ENCODE data around the gene SERPINI2. TPM values are rescaled to one million over a fixed set of nuclear protein-coding genes. Genes with fewer than 3 reads are reported as not detected.

SERPINI2 gene
- total RNA-seq, 1 donor from 2014 or later: not detected

GRCh38 chr3:167409611-167410010 lies 64.2 kb downstream of the SERPINI2 start:
- Histone ChIP-seq H3K4me3 (ENCODE audit: low read depth, low read length) (no peak overlapping the region), H3K27me3 (ENCODE audit: control insufficient read depth, insufficient read depth, low read length) (no peaks in the 10 kb centered on the region), H3K36me3 (ENCODE audit: control insufficient read depth, insufficient read depth, low read length) (no peaks in the 10 kb centered on the region)
- TF ChIP-seq, protein P1, sequence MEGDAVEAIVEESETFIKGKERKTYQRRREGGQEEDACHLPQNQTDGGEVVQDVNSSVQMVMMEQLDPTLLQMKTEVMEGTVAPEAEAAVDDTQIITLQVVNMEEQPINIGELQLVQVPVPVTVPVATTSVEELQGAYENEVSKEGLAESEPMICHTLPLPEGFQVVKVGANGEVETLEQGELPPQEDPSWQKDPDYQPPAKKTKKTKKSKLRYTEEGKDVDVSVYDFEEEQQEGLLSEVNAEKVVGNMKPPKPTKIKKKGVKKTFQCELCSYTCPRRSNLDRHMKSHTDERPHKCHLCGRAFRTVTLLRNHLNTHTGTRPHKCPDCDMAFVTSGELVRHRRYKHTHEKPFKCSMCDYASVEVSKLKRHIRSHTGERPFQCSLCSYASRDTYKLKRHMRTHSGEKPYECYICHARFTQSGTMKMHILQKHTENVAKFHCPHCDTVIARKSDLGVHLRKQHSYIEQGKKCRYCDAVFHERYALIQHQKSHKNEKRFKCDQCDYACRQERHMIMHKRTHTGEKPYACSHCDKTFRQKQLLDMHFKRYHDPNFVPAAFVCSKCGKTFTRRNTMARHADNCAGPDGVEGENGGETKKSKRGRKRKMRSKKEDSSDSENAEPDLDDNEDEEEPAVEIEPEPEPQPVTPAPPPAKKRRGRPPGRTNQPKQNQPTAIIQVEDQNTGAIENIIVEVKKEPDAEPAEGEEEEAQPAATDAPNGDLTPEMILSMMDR (IDR thresholded peaks at IDR 0.05; ENCODE audit: insufficient read depth, low read length, poor library complexity, severe bottlenecking): no peak
- no peak for DNase-seq (ENCODE audit: low read depth)

GRCh38 chr3:167406876-167407492 lies 66.9 kb downstream of the SERPINI2 start:
- peak; percentile 48 for DNase-seq (ENCODE audit: low read depth)
- Histone ChIP-seq H3K27me3 (ENCODE audit: control insufficient read depth, insufficient read depth, low read length) (no peaks in the 10 kb centered on the region), H3K36me3 (ENCODE audit: control insufficient read depth, insufficient read depth, low read length) (no peaks in the 10 kb centered on the region), H3K4me3 (ENCODE audit: low read depth, low read length) (no peak overlapping the region)
- TF ChIP-seq, protein P1 (IDR thresholded peaks at IDR 0.05; ENCODE audit: insufficient read depth, low read length, poor library complexity, severe bottlenecking): peak; percentile 69

GRCh38 chr3:167397826-167398225 lies 76.0 kb downstream of the SERPINI2 start:
- H3K27me3 ChIP-seq (ENCODE audit: control insufficient read depth, insufficient read depth, low read length): no peaks in the 10 kb centered on the region
- no peak for DNase-seq (ENCODE audit: low read depth)
- no peak overlapping the region for H3K4me3 ChIP-seq (ENCODE audit: low read depth, low read length)
- TF ChIP-seq, protein P1 (IDR thresholded peaks at IDR 0.05; ENCODE audit: insufficient read depth, low read length, poor library complexity, severe bottlenecking): no peak
- H3K36me3 ChIP-seq (ENCODE audit: control insufficient read depth, insufficient read depth, low read length): no peaks in the 10 kb centered on the region

- no peak overlapping the region for H3K4me3 ChIP-seq (ENCODE audit: low read depth, low read length)
- no peaks in the 10 kb centered on the region for H3K27me3 ChIP-seq (ENCODE audit: control insufficient read depth, insufficient read depth, low read length)
- no peak for DNase-seq (ENCODE audit: low read depth)
- TF ChIP-seq, protein P1 (IDR thresholded peaks at IDR 0.05; ENCODE audit: insufficient read depth, low read length, poor library complexity, severe bottlenecking): no peak
- H3K36me3 ChIP-seq (ENCODE audit: control insufficient read depth, insufficient read depth, low read length): no peaks in the 10 kb centered on the region
Measured at GRCh38 chr3:167396075-167396474, 77.8 kb downstream of the SERPINI2 start.

GRCh38 chr3:167394003-167394402 lies 79.8 kb downstream of the SERPINI2 start:
- no peaks in the 10 kb centered on the region for H3K27me3 ChIP-seq (ENCODE audit: control insufficient read depth, insufficient read depth, low read length)
- no peaks in the 10 kb centered on the region for H3K36me3 ChIP-seq (ENCODE audit: control insufficient read depth, insufficient read depth, low read length)
- no peak overlapping the region for H3K4me3 ChIP-seq (ENCODE audit: low read depth, low read length)

More at GRCh38 chr3:167394003-167394402, 79.8 kb downstream of the SERPINI2 start:
- DNase-seq (ENCODE audit: low read depth): no peak
- TF ChIP-seq, protein P1 (IDR thresholded peaks at IDR 0.05; ENCODE audit: insufficient read depth, low read length, poor library complexity, severe bottlenecking): no peak

Other genes starting within 250 kb of the SERPINI2 start
- gene ZBBX, start 93.7 kb downstream of the SERPINI2 start, total RNA-seq: 1.1 and 3.5 TPM in 2 replicates
- gene WDR49, start 179.9 kb upstream of the SERPINI2 start, total RNA-seq: not detected in 2 replicates